ENCODE measurements around the gene HIF1A. TPM values are rescaled to one million over a fixed set of nuclear protein-coding genes. Genes with fewer than 3 reads are reported as not detected.

HIF1A gene
- total and polyA plus RNA-seq, 2 donors (not counting 1 experiment from before 2014, with no cell fraction given), result 332 to 407 TPM

GRCh38 chr14:61769893-61770292 is 74.6 kb downstream of the HIF1A start:
- Histone ChIP-seq H3K9ac (ENCODE audit: insufficient read depth, low read length) (no peak overlapping the region), H3K27ac (ENCODE audit: insufficient read depth, low read length) (no peak overlapping the region), H4K20me1 (ENCODE audit: control insufficient read depth, extremely low read depth, insufficient read depth, low read length) (no peaks in the 10 kb centered on the region), H3K9me3 (ENCODE audit: control insufficient read depth, insufficient read depth, low read depth, low read length) (no peaks in the 10 kb centered on the region), H2AFZ (ENCODE audit: low read length) (no peak overlapping the region), H3K4me1 (ENCODE audit: control insufficient read depth, extremely low read depth, insufficient read depth, low read length) (no peaks in the 10 kb centered on the region), H3K4me2 (ENCODE audit: extremely low read depth, insufficient read depth, low read length) (no peak overlapping the region), H3K36me3 (ENCODE audit: control insufficient read depth, insufficient read depth, low read length) (peaks cover 15% of the 10 kb centered on the region), H3K79me2 (ENCODE audit: control insufficient read depth, insufficient read depth, low read length) (peaks cover 17% of the 10 kb centered on the region), H3K4me3 (replicated peaks in 1 of 4; ENCODE audit: control extremely low read depth in 1 of 4, insufficient read depth in 1 of 4, low read depth in 3 of 4, low read length in 4 of 4) (no peak overlapping the region), H3K27me3 (ENCODE audit: control insufficient read depth, insufficient read depth, low read length) (no peaks in the 10 kb centered on the region)
- DNase-seq (ENCODE audit: low read depth in 2 of 2), result no peak
- TF ChIP-seq CTCF (conservative IDR thresholded peaks at IDR 0.05 in 1 of 2, IDR thresholded peaks at IDR 0.05 in 1 of 2; ENCODE audit: low read depth in 1 of 2, low read length in 2 of 2), result no peak

- Histone ChIP-seq H2AFZ (ENCODE audit: low read length) (no peak overlapping the region), H3K4me1 (ENCODE audit: control insufficient read depth, extremely low read depth, insufficient read depth, low read length) (no peaks in the 10 kb centered on the region), H3K4me3 (replicated peaks in 1 of 4; ENCODE audit: control extremely low read depth in 1 of 4, insufficient read depth in 1 of 4, low read depth in 3 of 4, low read length in 4 of 4) (no peak overlapping the region), H3K79me2 (ENCODE audit: control insufficient read depth, insufficient read depth, low read length) (no peaks in the 10 kb centered on the region), H4K20me1 (ENCODE audit: control insufficient read depth, extremely low read depth, insufficient read depth, low read length) (no peaks in the 10 kb centered on the region), H3K27ac (ENCODE audit: insufficient read depth, low read length) (no peak overlapping the region), H3K9ac (ENCODE audit: insufficient read depth, low read length) (no peak overlapping the region), H3K4me2 (ENCODE audit: extremely low read depth, insufficient read depth, low read length) (no peak overlapping the region), H3K9me3 (ENCODE audit: control insufficient read depth, insufficient read depth, low read depth, low read length) (no peaks in the 10 kb centered on the region), H3K27me3 (ENCODE audit: control insufficient read depth, insufficient read depth, low read length) (no peaks in the 10 kb centered on the region), H3K36me3 (ENCODE audit: control insufficient read depth, insufficient read depth, low read length) (peaks cover 18% of the 10 kb centered on the region)
- no peak for TF ChIP-seq CTCF (conservative IDR thresholded peaks at IDR 0.05 in 1 of 2, IDR thresholded peaks at IDR 0.05 in 1 of 2; ENCODE audit: low read depth in 1 of 2, low read length in 2 of 2)
- TF ChIP-seq EZH2 (IDR thresholded peaks at IDR 0.05; ENCODE audit: low read length, missing control alignments), result no peak
- no peak for DNase-seq (ENCODE audit: low read depth in 2 of 2)
These were observed 79.5 kb downstream of the HIF1A start for GRCh38 chr14:61774861-61775260.

- TF ChIP-seq EZH2 (IDR thresholded peaks at IDR 0.05; ENCODE audit: low read length, missing control alignments) (no peak), CTCF (conservative IDR thresholded peaks at IDR 0.05 in 1 of 2, IDR thresholded peaks at IDR 0.05 in 1 of 2; ENCODE audit: low read depth in 1 of 2, low read length in 2 of 2) (no peak)
- no peak for DNase-seq (ENCODE audit: low read depth in 2 of 2)
- no peaks in the 10 kb centered on the region for H3K79me2 ChIP-seq (ENCODE audit: control insufficient read depth, insufficient read depth, low read length)
- no peak overlapping the region for H2AFZ ChIP-seq (ENCODE audit: low read length)
- peaks cover 13% of the 10 kb centered on the region for H3K36me3 ChIP-seq (ENCODE audit: control insufficient read depth, insufficient read depth, low read length)
- no peak overlapping the region for H3K9ac ChIP-seq (ENCODE audit: insufficient read depth, low read length)
- no peaks in the 10 kb centered on the region for H3K27me3 ChIP-seq (ENCODE audit: control insufficient read depth, insufficient read depth, low read length)
- no peak overlapping the region for H3K27ac ChIP-seq (ENCODE audit: insufficient read depth, low read length)
- no peak overlapping the region for H3K4me3 ChIP-seq (replicated peaks in 1 of 4; ENCODE audit: control extremely low read depth in 1 of 4, insufficient read depth in 1 of 4, low read depth in 3 of 4, low read length in 4 of 4)
- no peaks in the 10 kb centered on the region for H4K20me1 ChIP-seq (ENCODE audit: control insufficient read depth, extremely low read depth, insufficient read depth, low read length)
- H3K4me2 ChIP-seq (ENCODE audit: extremely low read depth, insufficient read depth, low read length), result no peak overlapping the region
- no peaks in the 10 kb centered on the region for H3K4me1 ChIP-seq (ENCODE audit: control insufficient read depth, extremely low read depth, insufficient read depth, low read length)
- no peaks in the 10 kb centered on the region for H3K9me3 ChIP-seq (ENCODE audit: control insufficient read depth, insufficient read depth, low read depth, low read length)
These were observed 84.8 kb downstream of the HIF1A start for GRCh38 chr14:61780125-61780524.
